Stimulated activated CD4-positive, alpha-beta T cell treated with anti-CD3 and anti-CD28 coated beads, Interleukin-1b, Interleukin-23, amount 100 ng/mL, for 1 hour (primary cell): ENCODE results near the gene USP7.
"Not testable (repeated sequence)": the region's sequence is repeated elsewhere in the genome, so short reads cannot be mapped to it uniquely, and the experiment has no call there.

Experiments
- DNase-seq, 2 donors: peaks; one replicate each; pipeline ENCODE4 v3.0.0-alpha.2; 2020; ENCODE audit warnings: low read depth in 2 of 2

The USP7 gene

GRCh38 chr16:8878523-8878911 is 85.2 kb downstream of the USP7 start:
- no peak for DNase-seq

DNA sequence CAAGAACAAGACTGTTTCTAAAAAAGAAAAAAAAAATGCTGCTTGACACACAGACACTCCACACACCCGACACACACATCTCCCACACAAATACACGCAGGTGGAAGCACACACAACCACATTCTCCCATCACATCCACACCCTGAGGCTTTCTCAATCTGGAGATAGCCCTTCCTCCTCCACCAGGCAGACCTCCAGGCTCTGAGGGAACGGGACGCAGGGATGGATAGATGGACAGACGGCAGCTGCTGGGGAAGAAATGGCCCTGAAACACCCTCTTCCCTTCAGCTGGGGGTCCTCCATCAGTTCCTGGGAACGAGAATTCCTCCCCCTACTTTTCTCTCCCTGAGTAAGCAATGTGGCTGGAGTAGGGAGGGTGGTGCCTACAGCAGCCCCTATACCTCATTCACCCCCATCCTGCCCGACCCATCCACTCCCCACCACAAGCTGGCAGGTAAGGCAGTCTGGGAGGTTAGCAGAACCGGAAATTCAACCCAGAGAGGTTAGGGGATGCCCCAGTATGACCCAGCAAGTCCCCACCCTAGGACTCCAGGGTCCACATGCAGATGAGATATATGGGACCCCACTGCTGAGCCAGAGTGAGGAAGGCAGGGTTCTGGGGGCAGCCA is 85.7 kb downstream of the USP7 start:
- DNase-seq, result no peak

DNA sequence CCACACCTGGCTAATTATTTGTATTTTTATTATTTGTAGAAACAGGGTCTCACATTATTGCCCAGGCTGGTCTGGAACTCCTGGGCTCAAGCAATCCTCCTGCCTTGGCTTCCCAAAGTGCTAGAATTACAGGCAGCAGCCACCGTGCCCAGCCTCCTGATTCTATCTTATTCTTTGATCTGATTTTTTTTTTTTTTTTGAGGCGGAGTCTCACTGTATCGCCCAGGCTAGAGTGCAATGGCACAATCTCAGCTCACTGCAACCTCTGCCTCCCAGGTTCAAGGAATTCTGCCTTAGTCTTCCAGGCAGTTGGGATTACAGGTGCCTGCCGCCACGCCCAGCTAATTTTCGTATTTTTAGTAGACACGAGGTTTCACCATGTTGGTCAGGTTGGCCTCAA is 88.4 kb downstream of the USP7 start:
- DNase-seq, result not testable (repeated sequence)

GRCh38 chr16:8874388-8874787 is 89.3 kb downstream of the USP7 start:
- no peak for DNase-seq

- DNase-seq, result not testable (repeated sequence)
These were observed 89.9 kb downstream of the USP7 start for GRCh38 chr16:8873866-8874195.

DNA sequence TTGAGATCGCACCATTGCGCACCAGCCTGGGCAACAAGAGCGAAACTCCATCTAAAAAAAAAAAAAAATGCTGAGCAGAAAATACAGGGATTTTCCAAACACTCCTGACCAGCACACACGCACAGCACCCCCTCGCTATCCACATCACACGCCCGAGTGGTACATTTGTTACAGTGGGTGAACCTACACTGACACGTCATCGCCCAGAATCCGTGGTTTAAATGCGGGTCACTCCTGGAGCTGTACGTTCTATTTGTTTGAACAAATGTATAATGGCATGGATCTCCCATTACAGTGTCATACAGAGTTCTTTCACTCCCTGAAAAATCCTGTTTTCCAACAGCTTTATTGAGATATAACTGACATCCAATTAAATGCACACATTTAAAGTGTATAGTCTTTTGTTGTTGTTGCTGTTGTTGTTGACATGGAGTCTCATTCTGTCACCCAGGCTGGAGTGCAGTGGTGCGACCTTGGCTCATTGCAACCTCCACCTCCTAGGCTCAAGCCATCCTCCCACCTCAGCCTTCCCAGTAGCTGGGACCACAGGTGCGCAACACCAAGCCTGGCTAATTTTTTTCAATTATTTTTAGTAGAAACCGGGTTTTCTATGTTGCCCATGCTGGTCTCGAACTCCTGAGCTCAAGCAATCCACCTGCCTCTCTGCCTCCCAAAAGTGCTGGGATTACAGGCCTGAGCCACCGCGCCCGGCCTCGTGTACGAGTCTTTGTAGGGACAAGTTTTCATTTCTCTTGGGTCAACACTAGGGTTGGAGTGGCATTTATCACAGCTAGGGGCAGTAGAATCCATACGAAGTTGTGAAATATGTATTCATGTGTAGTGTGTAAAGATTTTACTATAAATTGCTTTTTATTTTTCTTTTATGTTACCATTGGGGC is 90.5 kb downstream of the USP7 start:
- DNase-seq, result no peak

DNA sequence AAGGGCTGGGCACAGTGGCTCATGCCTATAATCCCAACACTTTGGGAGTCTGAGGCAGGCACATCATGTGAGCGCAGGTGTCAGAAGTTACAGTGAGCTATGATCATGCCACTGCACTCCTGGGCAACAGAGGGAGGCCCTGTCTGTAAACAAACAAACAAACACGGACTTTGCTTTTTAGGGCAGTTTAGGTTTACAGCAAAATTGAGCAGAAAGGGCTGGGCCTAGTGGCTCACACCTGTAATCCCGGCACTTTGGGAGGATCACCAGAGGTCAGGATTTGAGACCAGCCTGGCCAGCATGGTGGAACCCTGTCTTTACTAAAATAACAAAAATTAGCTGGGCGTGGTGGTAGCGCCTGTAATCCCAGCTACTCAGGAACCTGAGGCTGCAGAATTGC is 91.6 kb downstream of the USP7 start:
- no peak for DNase-seq

- DNase-seq, result not testable (repeated sequence)
These were observed 93.8 kb downstream of the USP7 start for GRCh38 chr16:8869988-8870241.

GRCh38 chr16:8869212-8869987 is 94.3 kb downstream of the USP7 start:
- DNase-seq, result no peak

DNA sequence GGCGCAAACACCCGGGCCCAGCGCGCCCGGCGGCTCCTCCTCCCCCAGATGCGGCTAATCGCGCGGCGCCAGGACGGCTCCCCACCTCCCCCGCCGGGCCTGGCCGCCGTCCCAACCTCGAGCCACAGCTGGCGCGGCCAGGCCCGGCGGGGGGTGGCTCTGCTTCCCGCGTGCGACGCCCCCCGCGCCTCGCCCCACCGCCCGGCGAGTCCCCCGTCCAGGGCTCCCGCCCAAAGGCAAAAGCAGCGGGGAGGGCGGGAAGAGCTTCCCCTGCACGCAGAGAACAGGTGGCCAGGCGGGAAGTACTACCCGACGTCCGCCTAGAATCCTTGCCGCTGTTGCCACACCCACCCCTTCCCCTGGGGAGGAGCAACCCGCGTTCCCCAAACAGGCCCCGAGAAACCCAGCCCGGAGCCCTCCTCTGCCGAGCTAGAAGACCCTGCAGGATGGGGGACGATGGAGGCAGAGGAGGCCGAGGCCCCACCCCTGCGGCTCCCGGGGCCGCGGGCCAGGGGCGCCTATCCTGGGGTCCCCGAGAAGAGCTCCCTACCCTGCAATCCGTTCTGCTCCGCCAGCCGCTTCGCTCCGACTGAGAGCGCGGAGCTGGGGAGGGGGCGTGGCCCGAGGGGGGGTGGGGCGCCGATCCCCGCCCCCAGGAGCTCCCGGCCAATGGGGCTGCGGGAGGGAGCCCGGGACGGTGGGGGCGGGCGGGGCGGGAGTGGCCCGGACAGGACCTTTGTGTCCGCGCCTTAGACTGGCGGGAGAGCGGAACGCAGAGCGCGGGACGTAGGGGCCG is 95.1 kb downstream of the USP7 start, which contains the start of gene CARHSP1:
CARHSP1 (minus strand) TSS at position 591 of the 796 bp plus-strand sequence. CDS start 9,678 bp downstream, outside the sequence.
- DNase-seq, result peak; percentile 50 to 59

DNA sequence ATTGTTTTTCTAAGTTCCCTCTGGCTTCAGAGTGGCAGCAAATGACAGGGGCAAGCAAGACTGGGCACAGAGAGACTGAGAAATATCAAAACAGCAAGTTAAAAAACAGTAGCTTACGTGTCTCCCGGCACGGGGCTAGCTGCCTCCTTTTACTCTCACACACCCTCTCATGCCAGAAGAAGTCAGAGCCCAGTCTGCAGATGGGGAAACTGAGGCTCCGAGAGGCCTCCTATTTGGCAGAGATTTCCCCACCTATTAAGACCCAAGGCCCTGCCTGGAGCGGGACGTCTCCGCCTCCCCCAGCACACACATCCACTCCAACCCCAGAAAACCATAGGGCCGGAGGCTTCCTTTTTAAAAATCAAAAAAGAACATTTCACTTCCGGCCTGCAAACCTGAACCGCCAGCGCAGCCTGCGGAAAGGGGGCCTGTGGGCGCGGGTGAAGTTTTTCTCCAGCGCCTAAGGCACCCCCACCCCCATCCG is 95.7 kb downstream of the USP7 start:
- no peak for DNase-seq

DNA sequence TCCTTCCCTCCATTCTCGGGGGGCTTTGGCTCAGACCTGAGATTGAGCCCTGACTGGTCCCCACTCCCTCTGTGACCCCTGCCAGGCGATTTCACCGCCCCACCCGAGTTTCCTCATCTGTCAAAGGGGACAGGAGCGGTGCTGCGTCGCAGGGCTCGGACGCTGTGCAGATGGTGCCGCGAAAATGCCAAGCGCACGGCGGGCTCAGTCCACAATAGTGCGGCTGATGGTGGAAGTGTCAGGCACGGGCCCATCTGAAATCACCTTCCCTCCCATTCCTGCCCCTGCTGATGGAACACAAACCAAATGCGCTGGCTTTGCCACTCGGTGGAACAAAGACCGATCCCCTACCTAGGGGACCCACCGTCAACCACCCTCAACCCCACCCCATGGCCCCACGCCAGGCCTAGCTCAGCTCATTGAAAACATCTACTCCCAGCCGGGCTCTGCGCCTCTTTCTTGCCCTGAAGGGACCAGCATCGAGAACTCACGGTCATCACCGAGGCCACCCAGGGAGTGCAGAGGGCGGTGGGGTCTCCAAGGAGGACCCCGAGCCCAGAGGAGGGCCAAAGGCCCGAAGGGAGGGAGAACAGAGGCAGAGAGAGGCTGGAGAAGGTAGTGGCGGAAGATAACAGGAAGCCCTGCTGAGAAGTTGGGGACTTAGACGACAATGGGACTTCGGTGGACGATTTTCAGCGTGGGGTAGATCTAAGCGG is 96.3 kb downstream of the USP7 start:
- DNase-seq, result no peak

DNA sequence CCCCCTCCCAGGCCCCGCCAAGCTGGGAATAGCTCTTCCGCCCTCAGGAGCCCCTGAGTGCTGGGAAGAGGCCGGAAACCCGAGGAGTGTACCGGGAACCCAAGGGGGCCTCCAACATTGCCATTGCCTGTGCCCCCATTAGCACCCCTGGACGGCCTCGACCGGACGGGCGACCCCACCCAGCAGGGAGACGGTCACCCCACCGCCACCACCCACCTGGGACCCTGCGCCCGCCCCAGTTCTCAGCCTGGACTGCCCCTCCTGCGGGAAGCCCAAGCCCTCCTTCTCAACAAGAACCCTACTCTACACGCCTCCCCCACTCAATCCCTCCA is 96.9 kb downstream of the USP7 start:
- no peak for DNase-seq

- no peak for DNase-seq
These were observed 97.4 kb downstream of the USP7 start for GRCh38 chr16:8866118-8866883.

- DNase-seq, result no peak
These were observed 98.4 kb downstream of the USP7 start for GRCh38 chr16:8865145-8865882.

GRCh38 chr16:8864480-8865110 is 99.1 kb downstream of the USP7 start:
- DNase-seq, result no peak

- DNase-seq, result no peak
These were observed 99.9 kb downstream of the USP7 start for GRCh38 chr16:8863594-8864424.
